Measurements from ENCODE around the gene LAMA3.

DNA sequence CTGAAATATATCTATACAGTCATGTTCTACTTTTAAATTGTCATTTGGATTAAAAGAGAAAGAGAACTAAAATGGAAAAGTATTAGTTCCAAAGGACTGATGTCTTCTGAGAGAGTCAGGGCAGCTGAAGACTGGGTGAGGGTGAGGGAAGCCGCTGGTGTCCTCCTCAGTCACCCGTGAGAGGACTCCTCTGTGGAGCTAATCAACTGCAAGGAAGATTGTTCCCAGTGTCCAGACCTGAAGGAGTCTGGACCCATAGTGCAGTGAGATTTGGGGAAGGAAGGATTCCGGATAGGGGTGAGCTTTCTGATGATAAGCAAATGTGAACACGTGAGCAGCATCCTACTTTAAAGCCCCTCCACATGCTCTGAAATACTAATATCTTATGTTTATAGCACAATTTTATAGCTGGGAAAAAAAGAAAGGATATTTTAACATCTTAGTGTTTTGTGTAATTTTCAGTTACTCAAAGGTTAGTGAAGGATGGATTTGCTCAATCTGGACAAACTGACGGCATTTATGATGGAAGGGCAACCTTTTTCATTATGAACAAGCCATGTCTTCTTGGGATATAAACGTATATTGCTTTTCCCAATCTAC lies 190.8 kb downstream of the LAMA3 start:
- TF ChIP-seq, protein P1, sequence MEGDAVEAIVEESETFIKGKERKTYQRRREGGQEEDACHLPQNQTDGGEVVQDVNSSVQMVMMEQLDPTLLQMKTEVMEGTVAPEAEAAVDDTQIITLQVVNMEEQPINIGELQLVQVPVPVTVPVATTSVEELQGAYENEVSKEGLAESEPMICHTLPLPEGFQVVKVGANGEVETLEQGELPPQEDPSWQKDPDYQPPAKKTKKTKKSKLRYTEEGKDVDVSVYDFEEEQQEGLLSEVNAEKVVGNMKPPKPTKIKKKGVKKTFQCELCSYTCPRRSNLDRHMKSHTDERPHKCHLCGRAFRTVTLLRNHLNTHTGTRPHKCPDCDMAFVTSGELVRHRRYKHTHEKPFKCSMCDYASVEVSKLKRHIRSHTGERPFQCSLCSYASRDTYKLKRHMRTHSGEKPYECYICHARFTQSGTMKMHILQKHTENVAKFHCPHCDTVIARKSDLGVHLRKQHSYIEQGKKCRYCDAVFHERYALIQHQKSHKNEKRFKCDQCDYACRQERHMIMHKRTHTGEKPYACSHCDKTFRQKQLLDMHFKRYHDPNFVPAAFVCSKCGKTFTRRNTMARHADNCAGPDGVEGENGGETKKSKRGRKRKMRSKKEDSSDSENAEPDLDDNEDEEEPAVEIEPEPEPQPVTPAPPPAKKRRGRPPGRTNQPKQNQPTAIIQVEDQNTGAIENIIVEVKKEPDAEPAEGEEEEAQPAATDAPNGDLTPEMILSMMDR (conservative IDR thresholded peaks at IDR 0.05) = no peak
- TF ChIP-seq ZFX (IDR thresholded peaks at IDR 0.05) = no peak

Data from C4-2B (cell line).